ENCODE results near the gene PRAMEF13.
"Not testable (repeated sequence)": the region's sequence is repeated elsewhere in the genome, so short reads cannot be mapped to it uniquely, and the experiment has no call there.

- TF ChIP-seq CTCF (IDR thresholded peaks at IDR 0.05; ENCODE audit: low read depth, low read length, poor library complexity, severe bottlenecking); EZH2phosphoT487 (IDR thresholded peaks at IDR 0.05; ENCODE audit: borderline replicate concordance, low read length): not testable (repeated sequence)
These were observed 28.9 kb upstream of the PRAMEF13 start for GRCh38 chr1:13230096-13230495.

Measured in DOHH2 (cell line).